ENCODE data around the gene TLCD4.
"Not testable (repeated sequence)": the region's sequence is repeated elsewhere in the genome, so short reads cannot be mapped to it uniquely, and the experiment has no call there.

Gene TLCD4

GRCh38 chr1:95117207-95118066 is at the start of gene TLCD4:
TLCD4 (plus strand) TSS chr1:95117355; CDS start chr1:95143902, 26,547 bp downstream.
- DNase-seq: peak; percentile 61

GRCh38 chr1:95067568-95067967 is 49.6 kb upstream of the TLCD4 start:
- no peak for DNase-seq

DNA sequence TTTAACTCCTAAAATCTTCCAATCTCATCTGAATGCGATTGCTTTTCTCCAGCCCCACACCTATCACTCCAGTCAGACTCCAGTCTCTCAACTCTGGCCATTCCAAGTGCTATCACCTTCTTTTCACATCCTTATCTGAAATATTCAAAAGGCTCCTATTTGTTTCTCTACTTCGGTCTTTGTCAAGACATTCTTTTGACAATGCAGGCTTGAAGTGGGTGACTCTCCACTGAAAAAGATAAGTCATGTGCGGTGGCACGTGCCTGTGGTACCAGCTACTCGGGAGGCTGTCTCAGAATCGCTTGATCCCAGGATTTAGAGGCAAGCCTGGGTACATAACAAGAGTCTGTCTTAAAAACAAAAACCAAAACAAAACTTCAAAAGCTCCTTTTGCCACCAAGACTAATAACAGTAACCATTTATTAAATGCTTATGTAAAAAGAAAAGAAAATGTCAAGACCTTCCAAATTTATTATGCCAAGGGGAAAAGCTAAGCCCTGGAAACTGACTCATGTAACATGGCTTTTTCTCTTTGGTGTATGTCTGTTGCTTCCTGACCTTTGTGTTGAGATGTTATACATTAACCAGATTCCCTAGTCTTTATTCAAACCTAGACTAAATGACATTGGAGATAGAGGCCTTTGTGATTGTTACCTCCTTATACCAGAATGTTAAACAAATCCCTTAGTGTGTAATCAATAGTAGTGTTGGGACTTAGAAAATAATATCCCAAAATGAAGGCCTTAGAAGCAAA is 48.0 kb upstream of the TLCD4 start:
- no peak for DNase-seq

DNA sequence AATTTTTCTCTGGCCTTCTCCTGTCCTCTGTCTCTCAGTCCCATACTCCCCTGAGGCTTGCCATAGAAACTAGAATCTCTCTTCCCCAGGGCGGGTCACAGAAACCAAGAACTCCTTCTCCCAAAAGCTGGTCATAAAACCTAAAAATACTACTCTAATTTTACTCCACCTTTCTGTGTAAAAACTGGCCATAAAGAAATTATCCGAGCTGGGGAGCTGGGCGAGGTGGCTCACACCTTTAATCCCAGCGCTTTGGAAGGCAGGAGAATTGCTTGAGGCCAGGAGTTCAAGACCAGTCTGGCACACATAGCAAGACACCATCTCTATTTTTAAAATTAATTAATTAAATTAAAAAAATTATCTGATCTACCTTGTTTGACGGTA is 47.5 kb upstream of the TLCD4 start:
- no peak for DNase-seq

DNA sequence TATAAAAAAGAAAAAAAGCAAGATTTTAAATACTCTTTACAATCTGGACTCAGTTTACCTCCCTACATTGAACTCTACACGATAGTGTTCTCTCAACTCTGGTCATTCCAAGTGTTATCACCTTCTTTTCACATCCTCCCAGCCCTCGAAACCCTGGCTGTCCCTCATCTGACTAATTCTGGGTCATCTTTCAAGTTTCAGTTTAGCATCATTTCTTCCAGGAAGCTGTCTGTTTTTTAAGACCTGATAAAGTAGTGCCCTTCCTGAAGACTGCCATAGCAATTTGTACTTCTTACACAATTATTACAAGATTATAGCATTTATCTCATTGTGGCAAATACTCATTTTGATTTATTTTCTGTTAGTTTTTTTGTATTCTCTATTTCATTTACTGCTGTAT is 45.6 kb upstream of the TLCD4 start:
- no peak for DNase-seq

- DNase-seq: no peak
Observed at GRCh38 chr1:95072117-95072516, 45.0 kb upstream of the TLCD4 start.

GRCh38 chr1:95072532-95073419 is 44.4 kb upstream of the TLCD4 start, which contains the start of gene ALG14:
ALG14 (minus strand) TSS chr1:95072951; CDS start chr1:95072898, 53 bp downstream.
- peak; percentile 97 for DNase-seq

- no peak for DNase-seq
Observed at GRCh38 chr1:95073446-95073845, 43.7 kb upstream of the TLCD4 start.

DNA sequence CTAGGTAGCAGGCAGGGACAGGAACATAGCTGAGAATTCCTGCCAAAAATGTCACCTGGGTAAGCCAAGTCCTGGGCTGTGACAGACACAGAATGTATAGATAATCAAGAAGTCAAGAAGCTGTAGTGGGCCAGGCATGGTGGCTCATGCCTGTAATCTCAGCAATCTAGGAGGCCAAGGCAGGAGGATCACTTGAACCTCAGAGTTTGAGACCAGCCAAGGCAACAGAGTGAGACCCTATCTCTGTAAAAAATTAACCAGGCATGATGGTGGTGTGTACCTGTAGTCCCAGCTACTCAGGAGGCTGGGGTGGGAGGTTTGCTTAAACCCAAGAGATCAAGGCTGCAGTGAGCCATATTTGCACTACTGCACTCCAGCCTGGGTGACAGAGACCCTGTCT is 41.1 kb upstream of the TLCD4 start:
- no peak for DNase-seq

GRCh38 chr1:95080446-95080845 is 36.7 kb upstream of the TLCD4 start:
- no peak for DNase-seq

DNA sequence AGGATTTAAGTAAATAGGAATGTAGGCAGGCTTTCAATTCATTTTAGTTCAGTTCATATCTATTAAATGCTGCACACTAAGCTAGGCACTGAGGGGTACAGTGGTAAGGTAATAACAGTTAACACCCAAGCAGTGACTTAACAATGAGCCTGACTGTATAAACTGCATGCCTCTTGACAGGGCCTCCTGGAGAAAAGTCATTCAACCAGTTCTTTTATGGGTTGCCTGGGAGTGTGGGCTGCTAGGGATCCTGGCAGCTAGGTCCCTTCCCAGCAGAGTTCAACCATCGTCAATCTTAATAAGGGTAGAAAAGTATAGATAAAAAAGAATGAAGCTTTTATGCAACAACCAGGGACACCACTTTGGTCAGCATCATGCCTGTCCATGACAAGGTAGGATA is 36.3 kb upstream of the TLCD4 start:
- no peak for DNase-seq

- DNase-seq: peak; percentile 76
Observed at GRCh38 chr1:95084317-95085176, 32.6 kb upstream of the TLCD4 start.

DNA sequence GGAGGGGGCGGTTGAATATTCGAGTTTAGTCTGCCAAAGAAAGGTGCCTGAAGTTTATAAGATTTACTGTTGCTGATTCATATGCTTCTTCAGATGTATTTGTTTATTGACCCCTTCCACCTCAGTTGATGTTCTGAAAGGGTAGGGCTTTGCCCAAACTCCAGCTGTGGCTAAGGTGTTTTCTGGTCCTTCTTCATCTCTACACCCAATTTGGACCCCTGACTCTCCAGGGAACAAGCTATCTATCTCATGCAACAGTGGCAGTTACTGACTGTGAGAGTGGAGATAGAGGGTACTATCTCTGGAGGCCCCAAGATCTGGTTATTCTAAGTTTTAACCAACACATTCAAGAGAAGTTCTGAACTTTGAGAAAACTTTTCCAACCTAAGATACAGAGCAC is 31.8 kb upstream of the TLCD4 start:
- peak; percentile 91 for DNase-seq

- DNase-seq: peak; percentile 39
Observed at GRCh38 chr1:95086949-95087533, 30.1 kb upstream of the TLCD4 start.

GRCh38 chr1:95088303-95088702 is 28.9 kb upstream of the TLCD4 start:
- DNase-seq: peak; percentile 72

- no peak for DNase-seq
Observed at GRCh38 chr1:95089650-95090287, 27.4 kb upstream of the TLCD4 start.

DNA sequence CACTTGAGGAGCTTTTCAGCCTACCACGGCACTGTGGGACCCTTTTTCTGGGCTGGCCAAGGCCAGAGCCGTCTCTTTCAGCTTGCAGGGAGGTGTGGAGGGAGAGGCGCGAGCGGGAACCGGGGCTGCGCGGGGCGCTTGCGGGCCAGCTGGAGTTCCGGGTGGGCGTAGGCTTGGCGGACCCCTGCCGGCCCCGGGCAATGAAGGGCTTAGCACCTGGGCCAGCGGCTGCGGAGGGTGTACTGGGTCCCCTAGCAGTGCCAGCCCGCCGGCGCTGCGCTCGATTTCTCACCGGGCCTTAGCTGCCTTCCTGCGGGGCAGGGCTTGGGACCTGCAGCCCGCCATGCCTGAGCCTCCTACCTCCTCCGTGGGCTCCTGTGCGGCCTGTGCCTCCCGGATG is 25.9 kb upstream of the TLCD4 start:
- DNase-seq: not testable (repeated sequence)

DNA sequence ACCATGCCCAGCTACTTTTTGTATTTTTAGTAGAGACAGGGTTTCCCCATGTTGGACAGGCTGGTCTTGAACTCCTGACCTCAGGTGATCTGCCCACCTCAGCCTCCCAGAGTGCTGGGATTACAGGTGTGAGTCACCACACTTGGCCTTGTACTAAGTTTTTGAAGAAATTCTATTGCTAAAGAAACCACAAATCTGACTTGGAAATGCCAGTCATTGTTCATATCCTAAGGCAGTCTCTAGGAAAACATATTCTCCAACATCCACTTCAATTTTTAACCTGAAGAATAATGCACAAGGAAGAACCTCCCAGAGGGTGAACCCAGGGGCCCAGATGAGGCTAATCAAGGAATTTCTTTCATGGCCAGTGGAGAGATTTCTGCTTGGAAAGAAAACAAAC is 24.3 kb upstream of the TLCD4 start:
- not testable (repeated sequence) for DNase-seq

DNA sequence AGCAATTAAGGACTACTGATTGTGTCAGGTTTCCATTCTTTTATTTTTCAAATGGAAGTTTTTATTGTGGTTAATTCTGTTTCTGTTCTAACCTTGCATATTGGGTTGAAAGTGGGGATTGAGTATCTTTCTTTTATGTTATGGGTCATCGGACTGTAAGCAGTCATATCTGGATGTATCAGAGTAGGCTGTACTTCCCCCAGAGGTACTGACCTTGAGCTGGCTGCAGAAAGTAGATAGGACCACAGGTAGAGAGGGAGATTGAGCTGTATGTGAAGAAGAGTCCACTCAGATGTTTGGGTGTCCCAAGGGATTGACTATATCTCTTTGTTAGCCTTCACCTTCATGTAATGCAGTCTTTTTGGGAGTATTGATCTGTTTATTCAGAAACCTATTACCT is 23.9 kb upstream of the TLCD4 start:
- DNase-seq: no peak

DNA sequence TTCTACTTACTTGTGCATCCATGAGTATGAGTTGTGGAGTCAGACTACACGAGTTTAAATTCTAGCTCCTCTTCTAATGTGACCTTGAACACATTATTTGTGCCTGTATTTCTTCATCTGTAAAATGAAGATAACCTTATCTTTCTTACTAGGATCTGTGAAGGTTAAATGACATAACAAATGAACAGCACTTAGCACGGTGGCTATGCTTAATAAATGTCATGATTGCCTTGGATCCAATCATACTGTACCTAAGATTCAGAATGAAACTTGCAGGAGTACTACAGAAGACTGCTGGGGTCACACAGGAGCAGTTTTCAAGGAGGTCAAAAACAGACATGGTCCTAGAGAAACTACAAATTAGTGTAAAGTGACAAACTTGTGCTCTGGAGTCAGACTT is 22.2 kb upstream of the TLCD4 start:
- peak; percentile 72 for DNase-seq

GRCh38 chr1:95095833-95096217 is 21.3 kb upstream of the TLCD4 start:
- DNase-seq: no peak

All from hematopoietic multipotent progenitor cell treated with erythropoietin and hydrocortisone succinate and interleukin-3 and kit ligand, for 6 days (in vitro differentiated cells).